ENCODE measurements around the gene SHROOM2. TPM values are rescaled to one million over a fixed set of nuclear protein-coding genes. Genes with fewer than 3 reads are reported as not detected.

SHROOM2 gene
- total RNA-seq, 1 donor from 2014 or later, result 8.2 TPM

GRCh38 chrX:9926002-9926401 is 139.8 kb downstream of the SHROOM2 start:
- Mint-ChIP-seq H3K27me3 (ENCODE audit: unreplicated experiment) (no peaks in the 10 kb centered on the region), H3K36me3 (ENCODE audit: unreplicated experiment) (no peaks in the 10 kb centered on the region), H3K27ac (ENCODE audit: unreplicated experiment) (no peak overlapping the region), H3K4me3 (ENCODE audit: unreplicated experiment) (no peak overlapping the region), H3K4me1 (ENCODE audit: unreplicated experiment) (peaks cover 14% of the 10 kb centered on the region), H3K9me3 (ENCODE audit: unreplicated experiment) (peaks cover 6% of the 10 kb centered on the region)
- TF ChIP-seq CTCF (IDR thresholded peaks at IDR 0.05), result no peak
- DNase-seq (ENCODE audit: extremely low spot score, unreplicated experiment), result no peak

GRCh38 chrX:9927698-9928482 is 141.7 kb downstream of the SHROOM2 start:
- no peak for TF ChIP-seq CTCF (IDR thresholded peaks at IDR 0.05)
- DNase-seq (ENCODE audit: extremely low spot score, unreplicated experiment), result no peak
- H3K27me3 Mint-ChIP-seq (ENCODE audit: unreplicated experiment), result no peaks in the 10 kb centered on the region
- no peak overlapping the region for H3K27ac Mint-ChIP-seq (ENCODE audit: unreplicated experiment)
- no peaks in the 10 kb centered on the region for H3K36me3 Mint-ChIP-seq (ENCODE audit: unreplicated experiment)
- H3K4me3 Mint-ChIP-seq (ENCODE audit: unreplicated experiment), result no peak overlapping the region
- peaks cover 12% of the 10 kb centered on the region for H3K4me1 Mint-ChIP-seq (ENCODE audit: unreplicated experiment)
- no peaks in the 10 kb centered on the region for H3K9me3 Mint-ChIP-seq (ENCODE audit: unreplicated experiment)

GRCh38 chrX:9935436-9935835 is 149.2 kb downstream of the SHROOM2 start:
- Mint-ChIP-seq H3K9me3 (ENCODE audit: unreplicated experiment) (no peaks in the 10 kb centered on the region), H3K36me3 (ENCODE audit: unreplicated experiment) (peaks cover 4% of the 10 kb centered on the region), H3K27ac (ENCODE audit: unreplicated experiment) (no peak overlapping the region), H3K4me3 (ENCODE audit: unreplicated experiment) (no peak overlapping the region), H3K27me3 (ENCODE audit: unreplicated experiment) (no peaks in the 10 kb centered on the region), H3K4me1 (ENCODE audit: unreplicated experiment) (peaks cover 3% of the 10 kb centered on the region)
- DNase-seq (ENCODE audit: extremely low spot score, unreplicated experiment), result no peak
- no peak for TF ChIP-seq CTCF (IDR thresholded peaks at IDR 0.05)

GRCh38 chrX:9937761-9938160 is 151.5 kb downstream of the SHROOM2 start:
- H3K36me3 Mint-ChIP-seq (ENCODE audit: unreplicated experiment), result peaks cover 6% of the 10 kb centered on the region
- peaks cover 4% of the 10 kb centered on the region for H3K4me1 Mint-ChIP-seq (ENCODE audit: unreplicated experiment)
- TF ChIP-seq CTCF (IDR thresholded peaks at IDR 0.05), result no peak
- no peak overlapping the region for H3K27ac Mint-ChIP-seq (ENCODE audit: unreplicated experiment)
- H3K27me3 Mint-ChIP-seq (ENCODE audit: unreplicated experiment), result no peaks in the 10 kb centered on the region
- H3K9me3 Mint-ChIP-seq (ENCODE audit: unreplicated experiment), result no peaks in the 10 kb centered on the region
- DNase-seq (ENCODE audit: extremely low spot score, unreplicated experiment), result no peak
- H3K4me3 Mint-ChIP-seq (ENCODE audit: unreplicated experiment), result no peak overlapping the region

DNA sequence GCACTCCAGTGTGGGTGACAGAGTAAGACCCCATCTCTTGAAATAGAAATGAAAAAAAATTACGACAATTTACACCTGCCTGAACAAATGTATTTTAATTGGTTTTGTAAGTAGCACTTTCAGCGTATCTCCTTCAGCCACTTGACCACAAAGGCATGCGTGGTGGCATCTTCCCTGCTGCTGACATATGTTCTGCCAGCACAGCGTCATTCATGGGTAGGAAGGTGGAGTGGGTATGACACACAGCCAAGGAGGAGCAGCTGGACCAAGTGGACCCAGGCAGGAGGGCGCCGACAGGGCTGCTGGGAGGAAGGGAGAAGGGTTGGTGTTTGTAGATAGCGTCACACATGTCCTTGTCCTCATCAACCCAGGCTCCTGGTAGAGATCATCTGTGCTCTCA is 152.3 kb downstream of the SHROOM2 start:
- H3K27ac Mint-ChIP-seq (ENCODE audit: unreplicated experiment), result no peak overlapping the region
- DNase-seq (ENCODE audit: extremely low spot score, unreplicated experiment), result no peak
- H3K4me3 Mint-ChIP-seq (ENCODE audit: unreplicated experiment), result no peak overlapping the region
- no peaks in the 10 kb centered on the region for H3K27me3 Mint-ChIP-seq (ENCODE audit: unreplicated experiment)
- H3K36me3 Mint-ChIP-seq (ENCODE audit: unreplicated experiment), result peaks cover 6% of the 10 kb centered on the region
- H3K9me3 Mint-ChIP-seq (ENCODE audit: unreplicated experiment), result peaks cover 3% of the 10 kb centered on the region
- H3K4me1 Mint-ChIP-seq (ENCODE audit: unreplicated experiment), result peaks cover 4% of the 10 kb centered on the region
- TF ChIP-seq CTCF (IDR thresholded peaks at IDR 0.05), result no peak

Measured in osteocyte (in vitro differentiated cells).